ENCODE measurements around the gene SLC12A2.

- TF ChIP-seq CTCF (IDR thresholded peaks at IDR 0.05) = no peak
- no peak for TF ChIP-seq EZH2 (IDR thresholded peaks at IDR 0.05; ENCODE audit: borderline replicate concordance, insufficient read depth, low read depth, low read length, poor library complexity, severe bottlenecking)
Observed at GRCh38 chr5:128036950-128037349, 46.6 kb upstream of the SLC12A2 start.
